A549 (cell line): ENCODE results near the gene FMNL2. TPM values are rescaled to one million over a fixed set of nuclear protein-coding genes. Genes with fewer than 3 reads are reported as not detected.

Experiments used
- ATAC-seq, 2 experiments: fragments of 200-7000 bp in 1 of 2; fragments of >200 bp in 1 of 2; cut with Nextera tagmentation in 1 of 2; cut with Tn5 transposase in 1 of 2; 3 replicates each; pipeline versions ENCODE4 v1.8.0 to v1.9.1; 2018 to 2020; ENCODE audit warnings: mild to moderate bottlenecking in 1 of 2, moderate library complexity in 1 of 2
- CTCF ChIA-PET: fragments of 300-600 bp; sonication (Branson Sonifier 250); formaldehyde crosslinking; extraction: SDS; loops from one replicate; lab custom pipeline; 2021; ENCODE audit warnings: antibody characterized with exemption, inconsistent platforms; lab: Yijun Ruan, JAX
- POLR2A ChIA-PET: fragments of 350-600 bp; formaldehyde crosslinking; extraction: SDS; loops from one replicate; lab custom pipeline; 2021; ENCODE audit warnings: antibody characterized with exemption, inconsistent platforms; lab: Yijun Ruan, JAX
- DNase-seq, 2 experiments: peaks; one replicate each; pipeline versions ENCODE4 v3.0.0 to v3.0.0-alpha.2; 2011 to 2016; ENCODE audit warnings: low read depth in 1 of 2, low spot score in 1 of 2
- FAIRE-seq: peaks from 2 replicates; lab custom pipeline; 2011; peaks lifted over from hg19 to GRCh38; lab: Jason Lieb, UNC
- H3K27ac ChIP-seq, 2 experiments: fragments of >200 bp; sonication (Bioruptor Twin); formaldehyde crosslinking; 3 replicates each; pipeline ENCODE4 v1.5.1; 2016 to 2017
- H3K4me1 ChIP-seq: fragments of >200 bp; sonication (Bioruptor Twin); formaldehyde crosslinking; 3 replicates; pipeline ENCODE4 v1.6.1; 2016
- H3K4me2 ChIP-seq: fragments of >200 bp; sonication (Bioruptor Twin); formaldehyde crosslinking; 3 replicates; pipeline ENCODE4 v1.6.1; 2016
- H3K4me3 ChIP-seq: fragments of >200 bp; sonication (Bioruptor Twin); formaldehyde crosslinking; 3 replicates; pipeline ENCODE4 v1.5.1; 2016
- H3K9me3 ChIP-seq: fragments of >200 bp; sonication (Bioruptor Twin); formaldehyde crosslinking; 3 replicates; pipeline ENCODE4 v1.6.1; 2016
- ATOH8 ChIP-seq: fragments of 250-450 bp; sonication (Bioruptor Pico); IDR thresholded peaks from 2 replicates; pipeline ENCODE4 v1.5.0; 2020; ENCODE audit warnings: low read depth, mild to moderate bottlenecking, moderate library complexity
- BCL3 ChIP-seq: fragments of >200 bp; sonication (Bioruptor Twin); formaldehyde crosslinking; IDR thresholded peaks from 3 replicates; pipeline ENCODE4 v1.6.1; 2016
- BHLHE40 ChIP-seq: IDR thresholded peaks from 2 replicates; pipeline ENCODE4 v1.6.1; 2012; ENCODE audit warnings: low read depth, low read length, inconsistent platforms
- CBX8 ChIP-seq: fragments of 200-600 bp; sonication (generic); IDR thresholded peaks from 2 replicates; pipeline ENCODE4 v1.6.1; 2016
- CHD2 ChIP-seq: fragments of 150-350 bp; IDR thresholded peaks from 2 replicates; pipeline ENCODE4 v1.6.1; 2014; ENCODE audit warnings: low read length; ENCODE audit not compliant: partially characterized antibody
- CTCF ChIP-seq: fragments of >200 bp; sonication (Bioruptor Twin); formaldehyde crosslinking; IDR thresholded peaks from 3 replicates; pipeline ENCODE4 v1.5.1; 2016
- ELK1 ChIP-seq: fragments of 150-350 bp; IDR thresholded peaks from 2 replicates; pipeline ENCODE4 v1.6.1; 2014; ENCODE audit warnings: low read depth, mild to moderate bottlenecking, low read length
- GATA3 ChIP-seq: IDR thresholded peaks from 2 replicates; pipeline ENCODE4 v1.6.1; 2012; ENCODE audit warnings: borderline replicate concordance
- HES2 ChIP-seq: fragments of >200 bp; sonication (Bioruptor Twin); formaldehyde crosslinking; IDR thresholded peaks from 2 replicates; pipeline ENCODE4 v1.6.1; 2016
- HOXA7 ChIP-seq: fragments of 250-450 bp; sonication (Bioruptor Pico); IDR thresholded peaks from 2 replicates; pipeline ENCODE4 v1.5.0; 2020; ENCODE audit warnings: mild to moderate bottlenecking, moderate library complexity
- JUN ChIP-seq, 2 experiments: fragments of >200 bp; sonication (Bioruptor Twin); formaldehyde crosslinking; IDR thresholded peaks; 2 replicates in 1 of 2; 3 replicates in 1 of 2; pipeline ENCODE4 v1.6.1; 2016 to 2017
- JUNB ChIP-seq: fragments of >200 bp; sonication (Bioruptor Twin); formaldehyde crosslinking; IDR thresholded peaks from 2 replicates; pipeline ENCODE4 v1.6.1; 2016
- MAZ ChIP-seq: fragments of 150-350 bp; IDR thresholded peaks from 2 replicates; pipeline ENCODE4 v1.6.1; 2014; ENCODE audit warnings: antibody characterized with exemption, low read depth, low read length, borderline replicate concordance
- MYC ChIP-seq: IDR thresholded peaks from 2 replicates; pipeline ENCODE4 v1.6.1; 2012; ENCODE audit warnings: mild to moderate bottlenecking, inconsistent platforms, low read length, improper control_type of control experiment, borderline replicate concordance
- NPAS2 ChIP-seq: fragments of 250-450 bp; sonication (Bioruptor Pico); IDR thresholded peaks from 2 replicates; pipeline ENCODE4 v1.8.0; 2022; ENCODE audit warnings: mild to moderate bottlenecking, moderate library complexity, borderline replicate concordance
- POLR2A ChIP-seq: IDR thresholded peaks from 2 replicates; pipeline ENCODE4 v1.6.1; 2012; ENCODE audit warnings: mild to moderate bottlenecking, low read length
- RCOR1 ChIP-seq: fragments of 150-350 bp; IDR thresholded peaks from 2 replicates; pipeline ENCODE4 v1.6.1; 2014; ENCODE audit warnings: antibody characterized with exemption, low read length, low read depth
- SMC3 ChIP-seq: fragments of >200 bp; sonication (Bioruptor Twin); formaldehyde crosslinking; IDR thresholded peaks from 3 replicates; pipeline ENCODE4 v1.6.1; 2018; ENCODE audit warnings: inconsistent platforms
- WGBS: methylation state at CpG from one replicate; pipeline ENCODE4 v1.1.6; 2017; ENCODE audit errors: missing lambda C conversion rate; 5-methylcytosine and 5-hydroxymethylcytosine counted together
- polyA plus RNA-seq, 4 experiments: library from polyadenylated mRNA; depleted of rRNA in 3 of 4; stranded (reverse); fragments of >200 nt; fragmentation: RNase III in 1 of 4; extraction: RNeasy Plus Mini Kit Qiagen cat#74134 plus additional on column Dnase treatment in 1 of 4; gene quantifications; 2 replicates in 3 of 4; 3 replicates in 1 of 4; pipeline ENCODE4 v1.2.3, GENCODE V29; 2011 to 2017

FMNL2 gene
- polyA plus RNA-seq, 2 of the 4 experiments (the other 2 are of a cell fraction): 27.9 to 36.5 TPM

GRCh38 chr2:152676461-152676860 lies 341.5 kb downstream of the FMNL2 start:
- CTCF ChIA-PET: interaction anchor here (1.0 to 1.9 kb wide), 2 partner anchors 46 to 640 kb away, joined by 3 to 5 read pairs; no protein-coding TSS in a partner anchor
- H3K4me3 ChIP-seq: no peak overlapping the region
- no peak for TF ChIP-seq ELK1
- TF ChIP-seq GATA3: no peak
- TF ChIP-seq POLR2A: no peak
- TF ChIP-seq HES2: no peak
- TF ChIP-seq, all 56 proteins: peak for 0
- no peaks in the 10 kb centered on the region for H3K9me3 ChIP-seq
- no peaks in the 10 kb centered on the region for H3K4me1 ChIP-seq
- POLR2A ChIA-PET: no interaction called here
- H3K4me2 ChIP-seq: no peak overlapping the region
- 87% methylated on average over 3 of the region's 3 CpGs for WGBS
- H3K27ac ChIP-seq: no peak overlapping the region
- ATAC-seq (no peak), DNase-seq (no peak), FAIRE-seq (no peak)

GRCh38 chr2:152678808-152679207 lies 343.8 kb downstream of the FMNL2 start:
- H3K9me3 ChIP-seq: no peaks in the 10 kb centered on the region
- ATAC-seq: no peak
- H3K4me1 ChIP-seq: no peaks in the 10 kb centered on the region
- H3K27ac ChIP-seq: no peak overlapping the region
- 92% methylated on average over 2 of the region's 2 CpGs for WGBS
- no peak for TF ChIP-seq ATOH8 (CRISPR knock-in tag)
- no peak for FAIRE-seq
- H3K4me2 ChIP-seq: no peak overlapping the region
- ChIA-PET POLR2A (no interaction called here), CTCF (no interaction called here)
- H3K4me3 ChIP-seq: no peak overlapping the region
- DNase-seq: no peak

GRCh38 chr2:152682663-152683062 lies 347.7 kb downstream of the FMNL2 start:
- ATAC-seq (no peak; a peak in 1 of 6 replicates), FAIRE-seq (no peak)
- WGBS: 98% methylated on average over 9 of the region's 9 CpGs

More at GRCh38 chr2:152682663-152683062, 347.7 kb downstream of the FMNL2 start:
- no peak overlapping the region for H3K27ac ChIP-seq
- H3K4me3 ChIP-seq: no peak overlapping the region
- CTCF ChIA-PET: interaction anchor here (0.6 kb wide), 1 partner anchor 138 kb away, joined by 3 read pairs; no protein-coding TSS in a partner anchor
- TF ChIP-seq JUN (IDR thresholded peaks at IDR 0.05) (no peak), MAZ (no peak), RCOR1 (no peak), MYC (no peak), BHLHE40 (no peak), HOXA7 (CRISPR knock-in tag) (no peak), CHD2 (no peak), SMC3 (no peak), JUNB (no peak), NPAS2 (no peak), BCL3 (no peak), CBX8 (no peak), CTCF (no peak)
- TF ChIP-seq, all 56 proteins: peak for 0
- Histone ChIP-seq H3K9me3 (no peaks in the 10 kb centered on the region), H3K4me2 (no peak overlapping the region), H3K4me1 (peaks cover 11% of the 10 kb centered on the region; the same call in 2 of the 3 replicates)
- POLR2A ChIA-PET: no interaction called here
- no peak for DNase-seq
